VCaP (cell line): Measurements from ENCODE around the gene CCL4.
"Not testable (repeated sequence)": the region's sequence is repeated elsewhere in the genome, so short reads cannot be mapped to it uniquely, and the experiment has no call there.

ENCODE experiments used
- H3K27ac ChIP-seq: fragments of 450-650 bp; 2 replicates; pipeline ENCODE4 v1.5.1; 2017
- TF ChIP-seq, protein P1 (sequence below): fragments of 450-650 bp; conservative IDR thresholded peaks from 2 replicates; pipeline ENCODE4 v1.5.1; 2017; ENCODE audit warnings: mild to moderate bottlenecking, moderate library complexity

The CCL4 gene

DNA sequence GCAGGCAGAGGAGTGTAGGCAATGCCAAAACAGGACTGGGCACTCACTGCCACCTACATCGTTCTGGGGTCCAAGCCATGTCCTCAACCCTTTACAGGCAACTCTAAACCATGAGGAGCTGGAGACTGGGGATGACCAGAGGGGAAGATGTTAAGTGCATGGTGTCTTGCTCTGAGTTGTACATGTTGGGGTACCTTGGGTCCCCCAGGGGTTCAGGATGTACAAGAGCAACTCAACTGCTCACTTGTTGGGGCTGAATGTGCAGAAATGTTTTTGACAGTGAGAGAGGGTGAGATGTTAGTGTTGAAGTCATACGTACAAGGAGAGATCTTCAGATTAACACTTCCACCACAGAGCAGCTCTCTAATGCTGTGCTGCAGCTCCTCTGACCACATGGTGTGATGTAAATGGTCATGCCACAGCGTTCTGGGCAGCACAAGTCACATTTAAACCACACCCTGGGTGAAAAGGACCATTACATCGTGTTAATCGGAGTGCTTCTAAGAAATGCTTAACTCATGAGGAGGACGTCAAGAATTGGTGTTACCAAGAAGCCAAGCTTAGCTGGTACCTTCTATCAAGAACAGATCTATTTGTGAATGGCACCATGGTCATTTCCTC is 37.2 kb upstream of the CCL4 start:
- no peak overlapping the region for H3K27ac ChIP-seq
- TF ChIP-seq, protein P1, sequence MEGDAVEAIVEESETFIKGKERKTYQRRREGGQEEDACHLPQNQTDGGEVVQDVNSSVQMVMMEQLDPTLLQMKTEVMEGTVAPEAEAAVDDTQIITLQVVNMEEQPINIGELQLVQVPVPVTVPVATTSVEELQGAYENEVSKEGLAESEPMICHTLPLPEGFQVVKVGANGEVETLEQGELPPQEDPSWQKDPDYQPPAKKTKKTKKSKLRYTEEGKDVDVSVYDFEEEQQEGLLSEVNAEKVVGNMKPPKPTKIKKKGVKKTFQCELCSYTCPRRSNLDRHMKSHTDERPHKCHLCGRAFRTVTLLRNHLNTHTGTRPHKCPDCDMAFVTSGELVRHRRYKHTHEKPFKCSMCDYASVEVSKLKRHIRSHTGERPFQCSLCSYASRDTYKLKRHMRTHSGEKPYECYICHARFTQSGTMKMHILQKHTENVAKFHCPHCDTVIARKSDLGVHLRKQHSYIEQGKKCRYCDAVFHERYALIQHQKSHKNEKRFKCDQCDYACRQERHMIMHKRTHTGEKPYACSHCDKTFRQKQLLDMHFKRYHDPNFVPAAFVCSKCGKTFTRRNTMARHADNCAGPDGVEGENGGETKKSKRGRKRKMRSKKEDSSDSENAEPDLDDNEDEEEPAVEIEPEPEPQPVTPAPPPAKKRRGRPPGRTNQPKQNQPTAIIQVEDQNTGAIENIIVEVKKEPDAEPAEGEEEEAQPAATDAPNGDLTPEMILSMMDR: no peak

DNA sequence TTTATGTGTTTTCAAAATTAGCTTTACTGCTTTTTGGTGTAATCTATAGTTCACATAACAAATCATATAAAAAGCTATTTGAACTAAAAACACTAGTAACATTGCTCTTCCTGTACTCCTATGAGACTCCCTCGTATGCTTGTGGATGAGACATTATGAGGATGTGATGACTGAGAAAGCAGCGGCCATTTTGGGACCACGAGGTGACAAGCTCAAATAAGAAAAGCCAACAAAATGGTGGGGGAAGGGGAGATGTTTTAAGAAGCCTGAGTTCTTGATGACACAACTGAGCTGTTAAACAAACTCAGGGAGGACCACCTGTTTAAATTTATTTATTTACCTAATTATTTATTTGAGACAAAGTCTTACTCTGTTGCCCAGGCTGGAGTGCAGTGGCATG is 35.1 kb upstream of the CCL4 start:
- TF ChIP-seq, protein P1: no peak
- H3K27ac ChIP-seq: no peak overlapping the region

DNA sequence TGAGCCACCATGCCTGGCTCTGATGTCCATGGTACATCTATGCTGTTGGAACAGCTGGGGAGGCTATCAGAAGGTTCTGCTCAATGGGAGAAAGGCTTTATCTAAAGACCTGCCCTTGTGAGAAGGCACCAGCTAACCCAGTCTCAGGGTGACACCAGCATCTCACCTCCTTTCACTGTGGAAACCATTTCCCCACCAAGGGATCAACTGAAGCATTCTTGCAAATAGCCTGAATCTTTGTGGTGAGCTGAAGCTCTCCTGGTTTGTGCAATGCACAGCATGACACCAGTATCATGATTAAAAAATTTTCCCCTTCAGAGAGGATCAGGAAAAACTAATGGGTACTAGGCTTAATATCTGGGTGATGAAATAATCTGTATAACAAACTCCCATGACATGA is 34.5 kb upstream of the CCL4 start:
- TF ChIP-seq, protein P1: no peak

DNA sequence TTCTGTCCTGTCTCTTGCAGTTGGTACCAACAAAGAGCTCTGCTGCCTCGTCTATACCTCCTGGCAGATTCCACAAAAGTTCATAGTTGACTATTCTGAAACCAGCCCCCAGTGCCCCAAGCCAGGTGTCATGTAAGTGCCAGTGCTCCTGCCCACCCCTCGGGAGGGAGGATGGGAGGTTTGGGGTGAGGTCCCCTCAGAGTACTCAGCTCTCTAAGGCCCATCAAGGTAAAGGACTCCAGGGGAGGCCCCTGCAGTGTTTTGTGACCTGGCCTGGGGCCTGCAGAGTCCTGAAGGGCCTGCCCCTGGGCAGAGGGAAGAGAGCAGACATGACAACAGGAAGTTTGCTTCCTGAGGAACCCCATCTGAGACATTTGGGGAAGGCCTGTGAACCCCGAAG is 33.2 kb upstream of the CCL4 start:
- H3K27ac ChIP-seq: no peak overlapping the region
- TF ChIP-seq, protein P1: no peak

More for the DNA sequence above, 34.5 kb upstream of the CCL4 start:
- no peak overlapping the region for H3K27ac ChIP-seq

DNA sequence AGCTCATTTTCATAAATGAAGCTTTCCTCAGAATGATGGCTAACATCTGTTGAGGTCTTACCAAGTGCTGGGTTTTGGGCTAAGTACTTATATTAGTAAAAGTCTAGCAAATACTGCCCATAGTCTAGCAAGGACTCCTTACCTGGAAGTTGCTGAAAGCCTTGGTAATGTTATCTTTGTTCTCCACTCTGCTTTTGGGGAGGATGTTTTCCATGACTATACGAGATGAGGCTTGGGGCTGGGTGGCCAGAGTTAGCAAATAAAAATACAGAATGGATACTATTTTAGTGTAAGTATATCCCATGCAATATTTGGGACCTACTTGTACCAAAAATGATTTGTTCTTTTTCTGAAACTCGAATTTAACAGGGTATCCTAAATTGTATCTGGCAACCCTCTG is 31.9 kb upstream of the CCL4 start:
- H3K27ac ChIP-seq: no peak overlapping the region
- TF ChIP-seq, protein P1: no peak

DNA sequence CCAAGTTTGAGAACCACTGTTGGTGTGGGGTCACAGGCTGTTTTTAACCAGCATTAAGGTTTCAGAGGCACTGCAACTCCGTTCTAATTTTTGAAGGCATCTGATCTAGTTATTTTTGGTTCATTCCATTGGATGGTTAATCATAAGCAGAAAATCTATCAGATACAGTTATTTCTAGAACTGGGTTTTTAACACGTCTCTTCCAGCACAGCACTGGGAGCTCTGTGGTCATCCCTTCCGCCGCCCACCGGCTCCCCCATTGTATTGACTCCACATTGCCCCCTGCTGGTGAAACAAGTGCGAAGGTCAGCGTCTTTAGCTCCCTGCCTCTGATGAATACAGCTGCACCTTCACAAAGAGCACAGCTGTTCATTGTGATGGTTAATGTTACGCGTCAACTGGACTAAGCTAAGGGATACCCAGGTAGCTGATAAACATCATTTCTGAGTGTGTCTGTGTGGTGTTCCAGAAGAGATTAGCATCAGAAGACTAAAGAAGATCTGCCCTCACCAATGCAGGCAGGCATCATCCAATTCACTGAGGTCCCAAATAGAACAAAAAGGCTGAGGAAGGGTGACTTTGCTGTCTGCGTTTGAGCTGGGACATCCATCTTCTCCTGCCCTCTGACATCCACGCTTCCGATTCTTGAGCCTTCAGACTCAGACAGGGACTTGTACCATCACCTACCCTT is 31.1 kb upstream of the CCL4 start:
- TF ChIP-seq, protein P1: peak; percentile 59
- H3K27ac ChIP-seq: no peak overlapping the region

DNA sequence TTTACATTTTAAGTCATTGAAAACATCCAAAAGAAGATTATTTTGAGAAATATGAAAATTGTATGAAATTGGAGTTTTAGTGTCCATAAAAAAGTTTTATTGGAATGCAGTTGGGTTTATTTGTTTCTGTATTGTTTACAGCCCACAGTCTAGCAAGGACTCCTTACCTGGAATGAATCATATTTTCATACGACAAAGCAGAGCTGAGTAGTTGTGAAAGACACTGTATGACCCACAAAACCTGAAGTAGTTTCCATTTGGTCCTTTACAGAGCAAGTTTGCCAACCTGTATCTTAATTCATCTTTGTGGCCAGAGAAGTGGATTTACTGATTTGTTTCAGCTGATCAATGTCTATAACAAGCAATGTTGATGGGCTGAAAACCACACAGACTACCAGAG is 29.3 kb upstream of the CCL4 start:
- no peak overlapping the region for H3K27ac ChIP-seq
- TF ChIP-seq, protein P1: no peak

DNA sequence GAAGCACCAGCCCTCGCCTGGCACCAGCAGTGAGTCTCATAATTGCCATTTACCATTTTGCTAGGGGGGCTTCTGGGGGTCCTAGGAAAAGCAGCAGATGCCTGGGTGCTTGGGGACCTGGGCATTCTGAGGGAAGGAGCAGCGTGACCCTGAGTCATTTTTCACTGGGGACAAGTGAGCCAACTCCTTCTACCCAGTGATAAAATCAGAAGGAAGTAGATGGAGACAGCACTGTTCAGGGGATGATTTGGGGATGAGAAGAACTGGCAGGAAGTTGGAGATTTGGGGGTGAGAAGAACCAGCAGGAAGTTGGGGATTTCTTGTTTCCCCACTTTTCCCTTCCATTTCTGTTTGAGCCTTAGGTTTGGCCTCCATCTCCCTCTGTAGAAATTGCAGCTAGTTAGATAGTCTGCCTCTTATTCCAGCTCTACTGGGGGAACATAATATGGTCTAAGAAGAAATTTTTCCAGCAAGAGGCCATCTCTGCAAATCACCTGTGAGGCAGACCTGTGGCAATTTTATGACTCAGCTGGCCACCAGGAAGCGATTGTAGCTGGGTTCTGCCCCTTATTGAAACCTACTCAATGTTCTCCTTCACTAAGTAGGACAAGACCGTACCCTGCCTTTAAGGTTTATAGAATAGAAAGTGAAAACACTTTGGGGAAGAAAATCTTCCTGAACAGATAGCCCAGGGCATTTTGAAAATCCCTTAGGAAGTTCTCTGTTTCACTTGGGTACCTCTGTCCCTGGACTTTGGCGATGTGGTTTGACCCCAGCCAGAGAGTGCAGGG is 21.8 kb upstream of the CCL4 start:
- not testable (repeated sequence) for H3K27ac ChIP-seq

DNA sequence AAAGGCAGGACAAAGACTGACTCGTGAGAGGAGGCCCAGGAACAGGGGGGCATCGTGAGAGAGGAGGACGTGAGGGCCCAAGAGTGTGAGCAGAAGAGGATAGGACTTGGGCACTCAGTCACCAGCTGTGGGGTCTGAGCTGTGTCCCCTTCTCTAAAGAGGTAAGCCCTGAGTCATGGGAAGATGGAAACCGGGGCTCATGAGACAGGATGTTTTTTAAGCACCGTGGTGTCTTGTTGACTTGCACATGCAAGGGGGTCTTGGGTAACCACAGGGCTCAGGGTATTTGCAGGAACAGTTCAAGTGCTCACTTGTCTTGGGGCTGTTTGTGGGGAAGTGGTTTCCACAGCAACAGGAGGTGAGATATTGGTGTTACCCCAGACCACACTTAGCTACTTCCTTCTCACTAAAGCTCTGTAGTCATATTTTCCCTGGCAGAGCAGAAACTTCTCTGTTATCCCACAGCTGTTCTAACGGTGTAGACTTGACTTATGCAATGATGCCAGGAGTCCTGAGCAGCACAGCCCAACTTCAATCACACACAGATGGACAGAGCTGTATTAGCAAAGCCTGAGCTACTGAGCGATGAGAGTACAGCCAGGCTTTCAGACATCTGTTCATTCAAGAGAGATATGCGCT is 21.0 kb upstream of the CCL4 start:
- H3K27ac ChIP-seq: not testable (repeated sequence)

DNA sequence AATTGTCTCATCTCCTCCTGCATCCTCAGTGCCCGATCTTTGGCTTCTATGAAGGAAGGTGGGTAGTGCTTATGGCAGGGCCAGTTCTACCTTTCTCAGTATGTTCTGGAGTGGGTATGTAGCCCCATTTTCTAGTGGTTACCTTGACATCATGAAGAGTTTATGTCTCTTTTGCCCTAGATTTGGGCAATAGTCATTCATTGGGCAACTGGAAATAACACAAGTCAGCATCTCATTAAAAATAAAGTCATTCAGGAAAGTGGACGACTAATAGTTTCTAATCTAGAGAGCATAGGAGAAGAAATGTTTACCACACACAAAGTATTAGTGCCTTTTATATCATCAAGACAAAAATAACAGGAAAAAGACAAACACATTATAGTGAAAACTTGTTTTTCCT is 19.9 kb upstream of the CCL4 start:
- peak overlapping the region; percentile 47; the same call in 1 of the 2 replicates for H3K27ac ChIP-seq
